ENCODE data around the gene LSS.

GRCh38 chr21:46208761-46209721 lies 19.5 kb downstream of the LSS start:
- TF ChIP-seq RAD21 (IDR thresholded peaks at IDR 0.05; ENCODE audit: low read depth), result no peak
- no peak for TF ChIP-seq REST (IDR thresholded peaks at IDR 0.05; ENCODE audit: low read depth)
- TF ChIP-seq FOXM1 (IDR thresholded peaks at IDR 0.05; ENCODE audit: borderline replicate concordance, low read depth), result no peak
- TF ChIP-seq CEBPB (IDR thresholded peaks at IDR 0.05), result no peak
